HG03097 (cell line): ENCODE results near the gene SRSF3.
A peak's percentile ranks its signal among the peaks of the same experiment; 100 is the strongest.
"Not testable (repeated sequence)": the region's sequence is repeated elsewhere in the genome, so short reads cannot be mapped to it uniquely, and the experiment has no call there.

ENCODE experiments used
- ATAC-seq: cut with Tn5 transposase; IDR thresholded peaks from one replicate; pipeline ENCODE4 v1.9.1; 2021; ENCODE audit not compliant: unreplicated experiment, low FRiP score

The SRSF3 gene

GRCh38 chr6:36572353-36573311, 21.5 kb upstream of the SRSF3 start:
- ATAC-seq = not testable (repeated sequence)

- ATAC-seq = no peak
Observed at GRCh38 chr6:36574679-36575078, 19.5 kb upstream of the SRSF3 start.

- ATAC-seq = no peak
Observed at GRCh38 chr6:36576578-36576977, 17.6 kb upstream of the SRSF3 start.

GRCh38 chr6:36577301-36577700, 16.9 kb upstream of the SRSF3 start:
- no peak for ATAC-seq

- ATAC-seq = no peak
Observed at GRCh38 chr6:36578030-36578429, 16.1 kb upstream of the SRSF3 start.

- ATAC-seq = no peak
Observed at GRCh38 chr6:36578431-36578830, 15.7 kb upstream of the SRSF3 start.

GRCh38 chr6:36580184-36580526, 14.0 kb upstream of the SRSF3 start:
- no peak for ATAC-seq

- no peak for ATAC-seq
Observed at GRCh38 chr6:36581716-36582115, 12.4 kb upstream of the SRSF3 start.

- ATAC-seq = no peak
Observed at GRCh38 chr6:36586606-36587005, 7.6 kb upstream of the SRSF3 start.

- ATAC-seq = not testable (repeated sequence)
Observed at GRCh38 chr6:36589025-36589400, 5.1 kb upstream of the SRSF3 start.

- ATAC-seq = no peak
Observed at GRCh38 chr6:36590237-36590636, 3.9 kb upstream of the SRSF3 start.

- no peak for ATAC-seq
Observed at GRCh38 chr6:36592221-36592655, 1.9 kb upstream of the SRSF3 start.

- peak; percentile 7 for ATAC-seq
Observed at GRCh38 chr6:36593569-36594028, 563 bp upstream of the SRSF3 start.

- no peak for ATAC-seq
Observed at GRCh38 chr6:36594816-36595643, 868 bp downstream of the SRSF3 start.

GRCh38 chr6:36596356-36596755, 2.2 kb downstream of the SRSF3 start:
- no peak for ATAC-seq

- ATAC-seq = no peak
Observed at GRCh38 chr6:36597775-36598174, 3.6 kb downstream of the SRSF3 start.

GRCh38 chr6:36598326-36598725, 4.2 kb downstream of the SRSF3 start:
- no peak for ATAC-seq

GRCh38 chr6:36598739-36599318, 4.7 kb downstream of the SRSF3 start:
- no peak for ATAC-seq

- ATAC-seq = no peak
Observed at GRCh38 chr6:36599791-36600209, 5.6 kb downstream of the SRSF3 start.

- no peak for ATAC-seq
Observed at GRCh38 chr6:36600564-36601146, 6.5 kb downstream of the SRSF3 start.

GRCh38 chr6:36601818-36602217, 7.7 kb downstream of the SRSF3 start:
- ATAC-seq = not testable (repeated sequence)
